GM19455 (cell line): ENCODE results near the gene MTFR1L.
"Not testable (repeated sequence)": the region's sequence is repeated elsewhere in the genome, so short reads cannot be mapped to it uniquely, and the experiment has no call there.

Experiments used
- ATAC-seq: cut with Tn5 transposase; IDR thresholded peaks from one replicate; pipeline ENCODE4 v1.9.1; 2021; ENCODE audit not compliant: unreplicated experiment

Gene MTFR1L

DNA sequence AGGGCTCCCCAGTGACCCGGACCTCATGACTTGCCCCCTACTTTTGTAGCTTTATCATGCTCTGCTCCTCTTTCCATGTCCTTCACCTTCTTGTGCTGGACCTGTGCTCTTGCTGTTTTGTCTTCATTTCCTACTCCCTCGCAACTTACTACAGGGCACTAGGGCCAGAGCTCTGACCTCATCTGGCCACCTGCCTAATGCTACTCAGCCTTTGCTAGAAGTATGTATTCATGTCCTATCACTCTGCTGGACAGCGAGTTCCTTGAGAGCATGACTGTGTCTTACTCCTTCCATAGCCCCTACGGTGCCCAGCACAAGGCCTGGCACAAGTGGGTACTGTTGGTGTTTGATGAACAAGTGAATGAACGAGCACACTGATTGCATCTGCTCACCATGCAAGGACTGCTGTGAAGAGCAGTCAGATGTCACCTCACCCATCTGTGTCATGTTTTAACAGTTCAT, 1.9 kb downstream of the MTFR1L start:
- no peak for ATAC-seq

DNA sequence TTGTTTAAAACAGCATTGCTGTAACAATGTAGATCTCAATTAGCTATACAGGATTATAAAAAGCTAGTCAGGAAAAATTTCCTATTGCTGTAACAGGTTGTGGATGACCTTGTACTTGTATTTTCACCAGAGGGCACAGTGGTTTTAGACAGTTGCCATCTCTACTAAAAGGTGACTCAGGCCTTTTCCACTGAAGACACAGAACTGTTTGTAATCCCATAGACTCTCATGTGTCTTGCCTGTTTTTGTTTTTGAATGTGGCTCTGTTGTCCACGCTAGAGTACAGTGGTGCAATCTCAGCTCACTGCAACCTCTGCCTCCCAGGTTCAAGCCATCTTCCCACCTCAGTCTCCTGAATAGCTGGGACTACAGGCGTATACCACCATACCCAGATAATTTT, 5.9 kb downstream of the MTFR1L start:
- no peak for ATAC-seq

DNA sequence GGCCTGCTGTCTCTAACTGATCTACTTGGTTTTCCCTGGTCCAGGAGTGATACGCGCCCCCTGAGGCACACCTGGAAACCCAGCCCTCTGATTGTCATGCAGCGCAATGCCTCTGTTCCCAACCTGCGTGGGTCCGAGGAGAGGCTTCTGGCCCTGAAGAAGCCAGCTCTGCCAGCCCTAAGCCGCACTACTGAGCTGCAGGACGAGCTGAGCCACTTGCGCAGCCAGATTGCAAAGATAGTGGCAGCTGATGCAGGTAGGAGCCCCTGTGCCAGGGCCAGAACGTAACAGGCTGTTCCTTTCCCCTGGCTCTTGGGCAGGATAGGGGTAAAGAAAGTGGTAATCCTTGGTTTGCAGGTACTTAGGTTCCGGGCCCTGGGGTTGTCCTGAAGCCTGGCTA, 6.8 kb downstream of the MTFR1L start:
- ATAC-seq = no peak

DNA sequence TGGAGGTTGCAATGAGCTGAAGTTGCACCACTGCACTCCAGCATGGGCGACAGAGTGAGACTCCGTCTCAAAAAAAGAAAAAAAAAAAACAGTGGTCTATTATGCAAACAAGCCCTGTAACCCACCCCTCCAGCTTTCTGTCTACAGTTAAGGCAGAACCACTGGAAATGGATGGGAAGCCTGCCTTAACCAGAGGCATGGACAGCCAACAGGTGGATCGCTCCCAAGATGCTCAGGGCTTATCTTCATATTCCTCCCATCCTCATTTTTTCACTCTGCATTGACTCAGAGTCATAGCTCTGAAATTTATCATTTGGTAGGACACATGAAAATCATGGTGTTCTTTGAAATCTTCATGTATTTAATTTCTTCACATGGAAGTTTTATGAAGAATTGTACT, 8.7 kb downstream of the MTFR1L start:
- ATAC-seq = no peak

DNA sequence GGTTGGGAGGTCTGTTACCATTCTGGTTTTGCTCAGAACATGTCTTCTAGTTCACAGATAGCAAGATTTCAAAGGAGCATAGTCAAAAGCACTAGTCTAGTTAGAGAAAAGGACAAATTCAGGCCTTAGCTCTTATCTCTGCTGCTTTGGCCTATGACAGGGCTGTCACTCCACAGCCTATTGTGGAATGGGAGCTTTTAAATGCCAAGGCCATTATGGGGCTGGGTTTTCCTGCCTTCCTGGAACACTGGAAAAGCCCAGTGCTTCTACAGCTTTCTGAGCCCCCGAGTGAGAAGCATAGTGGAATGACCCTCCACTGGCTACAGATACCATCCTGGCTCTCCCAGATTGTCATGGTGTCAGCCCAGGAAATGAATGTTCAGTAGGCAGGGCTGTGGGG, 9.3 kb downstream of the MTFR1L start:
- no peak for ATAC-seq

DNA sequence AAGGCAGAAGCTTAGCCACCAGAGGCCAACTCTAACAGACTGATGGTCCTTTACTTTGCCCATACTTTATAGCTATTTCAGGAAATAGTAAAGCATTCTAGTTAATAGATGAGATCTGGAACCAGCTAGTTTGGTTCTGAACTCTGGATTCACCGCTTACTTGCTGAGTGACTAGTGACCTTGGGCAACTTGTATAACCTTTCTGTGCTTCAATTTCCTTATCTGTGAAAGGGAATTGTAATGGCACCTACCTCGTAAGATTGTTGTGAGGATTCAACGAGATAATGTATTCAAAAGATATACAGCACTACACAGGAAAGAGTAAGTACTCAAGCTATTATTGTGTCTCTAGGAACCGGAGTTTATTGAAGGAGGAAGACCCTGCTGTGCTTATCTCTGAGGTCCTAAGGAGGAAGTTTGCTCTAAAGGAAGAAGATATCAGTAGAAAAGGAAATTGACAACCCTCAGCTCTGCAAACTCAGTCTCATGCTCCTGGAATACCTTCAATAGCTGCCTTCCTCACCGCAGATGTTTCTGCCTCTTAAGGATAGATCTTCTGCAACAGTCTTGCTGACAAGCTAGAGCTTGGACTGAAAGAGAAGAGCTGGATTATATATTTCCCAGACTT, 11.9 kb downstream of the MTFR1L start:
- ATAC-seq = no peak

DNA sequence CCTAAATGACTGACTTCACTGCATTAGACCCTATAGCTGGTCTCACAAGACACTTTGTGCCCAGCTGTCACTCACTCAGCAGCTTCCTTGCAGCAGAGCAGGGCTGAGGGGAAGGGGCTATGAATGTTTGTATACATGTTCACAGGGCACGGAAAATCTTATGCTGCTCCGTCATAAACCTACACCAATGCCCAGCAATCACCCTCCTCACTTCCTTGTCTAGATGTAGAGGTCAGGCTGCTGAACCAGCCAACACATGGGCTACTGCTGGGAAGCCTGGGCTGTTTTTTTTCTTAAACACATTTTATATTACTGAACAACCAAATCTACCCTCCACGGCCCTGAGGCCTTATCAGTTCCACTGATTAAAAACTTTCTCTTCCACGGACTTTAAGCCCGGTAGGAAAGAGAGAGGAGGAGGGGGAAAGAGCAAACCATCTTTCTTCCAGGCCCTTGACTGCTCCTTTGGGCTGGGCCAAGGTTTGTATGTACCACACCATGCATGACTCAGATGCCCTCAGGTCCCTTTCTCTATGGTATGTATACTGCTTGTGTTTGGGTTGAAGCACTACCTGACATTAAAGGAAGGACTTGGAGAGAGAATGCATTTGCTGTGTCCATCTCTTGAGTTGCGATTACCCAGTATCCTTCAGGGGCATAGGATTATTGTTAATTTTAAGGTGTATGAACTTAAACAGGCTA, 12.7 kb downstream of the MTFR1L start:
- no peak for ATAC-seq

DNA sequence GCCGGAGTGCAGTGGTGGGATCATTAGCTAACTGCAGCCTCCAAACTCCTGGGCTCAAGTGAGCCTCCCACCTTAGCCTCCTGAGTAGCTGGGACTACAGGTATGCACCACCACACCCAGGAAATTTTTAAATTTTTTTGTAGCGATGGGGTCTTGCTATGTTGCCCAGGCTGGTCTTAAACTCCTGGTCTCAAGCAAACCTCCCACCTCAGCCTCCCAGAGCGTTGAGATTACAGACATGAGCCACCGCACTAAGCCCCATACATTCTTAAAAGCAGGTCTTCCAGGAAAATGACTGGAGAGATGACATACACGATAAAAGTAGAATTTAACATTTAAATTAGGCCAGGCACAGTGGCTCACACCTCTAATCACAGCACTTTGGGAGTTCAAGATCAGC, 13.4 kb downstream of the MTFR1L start:
- no peak for ATAC-seq

DNA sequence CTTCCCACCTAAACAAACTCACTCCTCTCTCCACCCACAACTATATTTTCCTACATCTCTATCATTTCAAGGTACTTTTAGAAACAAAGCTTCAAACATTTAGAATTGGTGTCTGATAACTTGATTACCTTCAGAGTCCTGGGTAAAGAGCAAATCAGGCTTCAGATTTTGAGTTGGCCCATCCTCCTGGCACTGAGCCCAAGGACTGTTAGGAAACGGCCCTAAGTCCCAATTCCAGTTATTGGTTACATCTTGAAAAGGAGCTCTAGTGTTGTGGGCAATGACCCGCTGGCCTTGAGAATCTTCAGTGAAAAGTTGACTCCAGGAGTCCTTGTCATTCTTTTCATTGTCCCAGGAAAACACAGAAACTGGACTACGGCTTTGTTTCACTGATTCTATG, 15.1 kb downstream of the MTFR1L start:
- no peak for ATAC-seq

DNA sequence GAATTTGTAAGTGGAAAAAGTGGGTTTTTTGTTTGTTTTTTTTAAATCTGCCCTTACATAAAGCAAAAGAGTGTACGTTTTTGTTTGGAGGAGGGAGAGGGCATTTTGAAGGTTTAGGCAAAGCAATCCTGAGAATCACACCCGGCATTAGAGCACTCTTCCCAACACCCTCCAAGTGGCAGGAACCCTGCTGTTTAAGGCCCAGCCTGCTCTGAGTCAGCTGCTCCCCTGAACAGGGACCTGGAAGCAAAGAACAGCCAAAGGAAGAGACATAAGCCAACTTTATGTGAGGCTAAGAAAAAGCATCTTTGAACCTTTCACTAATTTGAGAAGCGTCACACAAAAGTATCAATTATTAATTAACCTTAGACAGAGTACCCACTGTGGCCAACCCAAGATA, 16.9 kb downstream of the MTFR1L start:
- ATAC-seq = no peak

DNA sequence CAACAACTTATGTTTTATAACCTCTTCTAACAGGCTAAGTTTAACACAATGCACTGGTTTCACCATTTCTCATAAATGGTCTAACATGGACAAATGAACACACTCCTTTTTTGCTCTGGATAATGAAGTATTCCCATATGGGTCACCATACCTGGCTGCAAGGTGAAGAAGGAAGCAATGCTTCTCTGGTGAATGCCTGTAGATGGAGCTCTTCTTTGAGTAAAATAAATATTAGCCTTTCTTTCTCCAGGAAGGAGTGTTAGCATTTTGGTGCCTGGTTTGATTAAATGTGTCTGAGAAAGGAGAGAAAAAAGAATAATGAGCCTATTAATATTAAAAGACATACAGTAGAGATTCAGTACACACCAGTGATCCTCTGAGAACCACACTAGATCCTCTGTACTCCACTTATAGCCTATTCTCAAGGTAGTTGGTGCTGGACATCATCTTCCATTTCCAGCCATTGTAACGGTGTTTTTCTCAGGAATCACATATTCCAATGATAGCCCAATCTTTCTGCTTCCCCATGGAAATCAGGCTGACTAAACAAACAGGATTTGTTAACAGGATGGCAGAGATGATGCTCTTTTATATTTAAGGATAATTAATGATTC, 17.6 kb downstream of the MTFR1L start:
- no peak for ATAC-seq

DNA sequence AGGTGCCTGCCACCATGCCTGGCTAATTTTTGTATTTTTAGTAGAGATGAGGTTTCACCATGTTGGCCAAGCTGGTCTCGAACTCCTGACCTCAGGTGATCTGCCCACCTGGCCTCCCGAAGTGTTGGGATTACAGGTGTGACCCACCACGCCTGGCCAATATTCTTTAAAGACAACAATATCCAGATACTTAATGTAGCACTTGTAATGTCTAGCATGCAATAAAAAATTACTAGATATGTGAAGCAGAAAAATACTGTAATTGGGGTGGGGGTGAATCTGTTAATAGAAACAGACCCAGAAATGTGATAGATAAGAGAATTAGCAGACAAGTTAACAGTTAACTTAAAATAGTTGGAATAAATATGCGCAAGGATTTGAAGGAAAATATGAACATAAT, 20.1 kb downstream of the MTFR1L start:
- not testable (repeated sequence) for ATAC-seq

DNA sequence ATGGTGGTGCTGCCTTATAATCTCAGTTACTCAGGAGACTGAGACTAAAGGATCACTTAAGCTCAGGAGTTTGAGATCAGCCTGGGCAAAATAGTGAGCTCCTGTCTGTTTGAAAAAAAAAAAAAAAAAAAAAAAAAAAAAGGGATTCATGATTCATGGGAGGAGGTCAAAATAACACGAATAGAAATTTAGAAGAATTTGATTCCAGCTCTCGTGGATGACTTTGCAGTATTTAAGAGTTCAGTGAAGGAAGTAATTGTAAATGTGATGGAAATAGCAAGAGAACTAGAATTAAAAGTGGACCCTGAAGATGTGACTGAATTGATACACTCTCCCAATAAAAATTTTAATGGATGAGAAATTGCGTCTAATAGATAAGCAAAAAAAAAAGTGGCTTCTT, 23.7 kb downstream of the MTFR1L start:
- ATAC-seq = no peak

DNA sequence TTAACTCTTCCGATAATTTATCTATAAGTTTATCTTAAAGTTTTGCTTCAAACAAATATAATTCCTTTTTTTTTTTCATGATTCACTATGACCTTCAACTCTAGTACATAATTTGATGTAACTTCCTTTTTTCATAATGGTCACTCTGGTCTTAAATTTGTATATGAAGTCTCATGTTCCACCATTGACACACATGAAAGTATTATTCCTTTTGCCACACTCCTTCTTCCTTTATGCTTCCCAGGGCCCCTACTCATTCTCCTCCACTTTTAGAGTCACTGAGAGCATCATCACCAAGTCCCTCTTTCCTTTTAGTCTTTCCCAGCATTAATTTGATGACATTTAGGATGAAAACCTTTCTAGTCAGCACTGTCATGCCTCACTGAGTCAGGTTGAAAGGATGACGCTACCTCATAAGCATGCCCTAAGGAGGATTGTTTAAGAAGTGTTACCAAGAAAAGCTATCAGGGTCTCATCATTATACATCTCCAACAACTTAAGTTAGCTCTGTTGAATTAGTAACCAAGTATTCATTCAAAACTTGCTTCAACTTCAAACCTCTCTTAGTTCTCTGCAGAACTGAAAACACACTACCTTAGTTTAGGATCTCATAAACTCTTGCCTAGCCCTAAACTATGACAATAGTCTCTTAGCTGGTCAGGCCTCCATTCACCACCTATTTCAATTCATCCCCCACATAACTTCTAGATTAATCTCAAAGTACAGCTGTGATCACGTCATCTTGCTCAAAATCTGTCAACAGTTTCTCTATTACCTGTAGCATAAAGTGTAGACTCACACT, 25.0 kb downstream of the MTFR1L start:
- ATAC-seq = no peak

DNA sequence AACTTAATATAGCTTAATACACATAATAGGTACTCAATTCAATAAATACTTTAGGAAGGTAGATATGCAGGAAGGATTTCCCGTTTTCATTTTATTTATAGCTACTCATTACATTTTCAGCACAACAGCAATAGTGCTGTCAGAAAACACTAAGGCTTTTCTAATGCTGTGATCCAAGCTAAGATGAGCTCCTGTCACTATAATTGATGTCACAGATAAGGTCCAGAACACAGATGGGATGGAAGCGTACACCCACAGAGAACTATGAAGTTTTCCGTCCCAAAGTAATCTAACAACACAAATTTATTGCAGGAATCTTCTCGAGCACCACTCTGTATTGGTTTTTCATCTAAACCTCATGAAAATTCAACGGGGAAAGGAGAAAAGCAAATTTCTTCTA, 25.9 kb downstream of the MTFR1L start:
- no peak for ATAC-seq

DNA sequence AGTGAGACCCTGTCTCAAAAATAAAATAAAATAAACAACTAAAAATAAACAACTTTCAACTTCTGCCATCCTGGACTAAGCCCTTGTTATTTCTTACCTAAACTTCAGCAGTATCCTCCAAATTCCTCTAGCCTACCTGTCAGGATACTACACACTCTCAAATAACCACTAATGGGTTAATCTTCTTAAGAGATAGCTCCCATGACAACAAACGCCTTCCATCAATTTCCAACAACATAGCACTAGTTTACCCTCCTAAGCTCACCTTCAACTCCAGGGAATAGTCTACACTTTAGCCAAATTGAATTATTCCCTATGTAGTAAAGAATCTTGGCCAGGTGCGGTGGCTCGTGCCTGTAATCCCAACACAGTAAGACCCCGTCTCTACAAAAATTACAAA, 28.2 kb downstream of the MTFR1L start:
- no peak for ATAC-seq

DNA sequence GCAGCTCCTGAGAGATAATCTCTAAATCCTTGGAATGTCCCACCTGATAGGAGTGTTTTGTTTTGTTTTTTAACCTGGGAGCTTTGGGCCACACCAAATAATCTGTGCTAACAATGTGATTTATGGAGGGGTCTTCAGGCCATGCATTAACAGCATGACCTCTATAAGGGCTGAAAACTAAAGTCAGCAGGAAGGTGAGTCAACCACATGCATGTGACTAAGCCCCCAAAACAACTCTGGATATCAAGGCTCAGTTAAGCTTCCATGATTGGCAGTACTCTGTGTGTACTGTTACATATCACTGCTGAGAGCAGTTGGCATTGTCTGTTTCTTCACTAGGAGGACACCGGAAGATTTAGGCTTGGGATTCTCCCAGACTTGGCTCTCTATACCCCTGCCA, 28.8 kb downstream of the MTFR1L start:
- no peak for ATAC-seq

DNA sequence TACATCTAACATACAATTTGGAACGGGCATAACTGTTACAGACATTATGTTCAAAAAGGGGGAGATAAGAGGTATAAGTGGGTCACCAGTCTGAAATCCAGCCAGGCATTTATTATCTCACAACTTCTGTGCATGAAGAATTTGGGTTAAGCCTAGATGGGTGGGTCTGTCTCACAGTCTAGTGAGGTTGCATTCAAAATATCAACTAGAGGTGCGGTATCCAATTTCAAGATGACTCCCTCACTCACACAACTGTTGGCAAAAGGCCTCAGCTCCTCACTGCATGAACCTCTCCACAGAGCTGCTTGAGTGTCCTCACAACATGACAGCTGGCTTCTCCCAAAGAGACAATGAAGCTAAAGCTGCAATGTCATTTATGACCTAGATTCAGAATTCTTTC, 34.8 kb downstream of the MTFR1L start:
- no peak for ATAC-seq

DNA sequence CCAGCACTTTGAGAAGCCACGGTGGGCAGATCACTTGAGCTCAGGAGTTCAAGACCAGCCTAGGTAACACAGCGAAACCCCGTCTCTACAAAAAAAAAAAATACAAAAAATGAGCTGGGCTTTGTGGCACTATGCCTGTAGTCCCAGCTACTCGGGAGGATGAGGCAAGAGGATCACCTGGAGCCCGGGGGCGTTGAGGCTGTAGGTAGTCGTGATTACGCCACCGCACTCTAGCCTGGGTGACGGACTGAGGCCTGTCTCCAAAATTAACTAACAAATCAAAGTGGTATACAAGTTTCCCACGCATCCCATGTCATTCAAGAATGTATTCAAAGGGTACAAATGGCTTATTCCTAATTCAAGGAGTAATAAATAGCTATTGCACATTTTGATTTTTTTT, 37.1 kb downstream of the MTFR1L start:
- no peak for ATAC-seq

DNA sequence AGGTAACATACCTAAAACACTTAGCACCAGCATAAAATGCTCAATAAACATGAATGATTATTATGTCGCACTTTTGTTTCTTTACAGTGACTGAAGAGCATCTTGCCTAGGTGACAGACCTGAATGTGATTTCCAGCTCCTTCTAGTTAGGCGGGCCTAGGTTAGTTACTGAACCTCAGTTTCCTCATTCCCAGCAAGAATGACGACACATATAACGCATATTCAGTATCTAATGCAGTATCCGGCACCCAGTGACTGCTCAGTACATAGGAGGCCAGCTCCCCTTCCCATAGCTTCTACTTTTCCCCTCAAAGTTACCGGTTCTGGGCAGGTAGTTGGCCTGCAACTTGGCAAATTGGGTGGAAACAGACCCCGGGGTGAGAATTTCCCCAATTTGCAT, 38.7 kb downstream of the MTFR1L start:
- no peak for ATAC-seq

DNA sequence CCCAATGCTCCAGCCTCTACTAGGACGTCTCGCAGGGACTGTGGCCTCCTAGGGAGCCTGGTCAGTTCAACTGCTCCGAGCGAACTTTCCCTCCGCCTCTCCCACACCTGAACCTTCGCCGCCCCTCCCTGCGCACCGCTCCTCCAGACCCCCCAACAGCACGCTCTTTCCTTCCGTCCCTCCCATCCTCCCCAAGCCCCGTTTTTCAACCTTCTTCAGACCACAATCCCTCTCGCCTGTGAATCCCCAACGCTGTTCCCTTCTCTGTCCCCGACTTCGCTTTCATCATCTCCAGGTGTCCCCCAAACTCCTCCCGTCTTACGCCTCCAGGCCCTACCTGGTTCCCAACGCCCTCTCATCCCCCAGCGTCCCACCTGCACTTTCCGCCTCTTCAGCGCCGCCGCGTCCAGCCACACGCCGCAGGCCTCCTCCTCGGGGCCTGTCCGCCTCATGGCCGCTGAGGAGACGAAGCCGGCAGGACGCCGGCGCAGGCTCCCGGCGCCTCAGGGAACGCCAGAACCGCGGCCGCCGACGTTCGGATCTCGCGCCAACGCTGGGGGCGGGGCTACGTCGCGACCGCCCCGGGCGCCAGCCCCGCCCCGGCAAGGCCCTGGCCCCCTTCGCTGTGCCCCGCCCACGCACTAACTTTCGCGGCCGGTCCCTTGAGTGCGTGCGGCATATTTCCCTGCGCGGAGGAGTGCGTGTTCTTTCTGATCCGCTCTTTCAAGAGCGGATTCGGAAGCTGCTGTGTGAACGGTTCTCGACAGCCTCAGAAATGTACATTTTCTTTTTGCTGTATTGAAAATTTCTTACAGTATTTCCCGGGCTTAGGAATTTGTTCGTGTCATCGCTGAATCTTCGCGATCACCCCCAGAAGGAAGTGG, 39.4 kb downstream of the MTFR1L start, which contains the start of gene AUNIP:
TSS of gene AUNIP (minus strand) at position 552 of the 884 bp plus-strand sequence. CDS start at position 452, 100 bp downstream.
- ATAC-seq = peak; percentile 85
